ENCODE results near the gene SPTB.

GRCh38 chr14:64701660-64702059 lies 178.0 kb downstream of the SPTB start:
- no peak for TF ChIP-seq REST (IDR thresholded peaks at IDR 0.05; ENCODE audit: insufficient read depth in 1 of 2, low read depth in 2 of 2, low read length in 1 of 2)
- no peak for TF ChIP-seq CTCF (IDR thresholded peaks at IDR 0.05)
- TF ChIP-seq POLR2AphosphoS5 (IDR thresholded peaks at IDR 0.05; ENCODE audit: low read depth, low read length): no peak
